Neural cell (in vitro differentiated cells): ENCODE measurements around the gene MLLT10. TPM values are rescaled to one million over a fixed set of nuclear protein-coding genes. Genes with fewer than 3 reads are reported as not detected.

Experiments used
- H2AFZ ChIP-seq: fragments of 200-600, 300-800 bp; sonication (generic), shearing (Covaris generic); 2 replicates; pipeline ENCODE4 v1.6.0; 2014; ENCODE audit warnings: low read depth, mild to moderate bottlenecking, antibody characterized with exemption, low read length, moderate library complexity
- H3F3A ChIP-seq: fragments of 200-600 bp; shearing (Covaris generic); 2 replicates; pipeline ENCODE4 v1.6.1; 2016; ENCODE audit warnings: mild to moderate bottlenecking, moderate library complexity, mixed read lengths, antibody characterized with exemption, low read length; ENCODE audit not compliant: insufficient read depth, poor library complexity, severe bottlenecking
- H3K27ac ChIP-seq: fragments of 200-600, 300-800 bp; sonication (generic), shearing (Covaris generic); 2 replicates; pipeline ENCODE4 v1.5.1; 2014; ENCODE audit warnings: mild to moderate bottlenecking, low read length, moderate library complexity
- H3K27me3 ChIP-seq: fragments of 300-800, 200-600 bp; sonication (generic), shearing (Covaris generic); 2 replicates; pipeline ENCODE4 v1.6.0; 2014; ENCODE audit warnings: mild to moderate bottlenecking, low read depth, low read length, moderate library complexity; ENCODE audit not compliant: insufficient read depth
- H3K36me3 ChIP-seq: fragments of 300-800, 200-600 bp; sonication (generic), shearing (Covaris generic); 2 replicates; pipeline ENCODE4 v1.5.1; 2014; ENCODE audit warnings: mild to moderate bottlenecking, antibody characterized with exemption, low read length, moderate library complexity; ENCODE audit not compliant: insufficient read depth
- H3K4me2 ChIP-seq: fragments of 300-800, 200-600 bp; sonication (generic), shearing (Covaris generic); 2 replicates; pipeline ENCODE4 v1.6.0; 2014; ENCODE audit warnings: mild to moderate bottlenecking, low read length
- H3K4me3 ChIP-seq: fragments of 300-800, 200-600 bp; sonication (generic), shearing (Covaris generic); 2 replicates; pipeline ENCODE4 v1.5.1; 2014; ENCODE audit warnings: mild to moderate bottlenecking, low read length, moderate library complexity
- H3K79me2 ChIP-seq: fragments of 200-600 bp; shearing (Covaris generic); replicated peaks from 2 replicates; pipeline ENCODE4 v1.6.0; 2014; ENCODE audit warnings: mild to moderate bottlenecking, low read length, moderate library complexity; ENCODE audit not compliant: insufficient read depth
- H3K9ac ChIP-seq: fragments of 300-800, 200-600 bp; sonication (generic), shearing (Covaris generic); 2 replicates; pipeline ENCODE4 v1.6.1; 2016; ENCODE audit warnings: mild to moderate bottlenecking, low read length, mixed read lengths
- H3K9me2 ChIP-seq: fragments of 200-600 bp; shearing (Covaris generic); 2 replicates; pipeline ENCODE4 v1.6.1; 2016; ENCODE audit warnings: mild to moderate bottlenecking, low read length, mixed read lengths; ENCODE audit not compliant: insufficient read depth
- H3K9me3 ChIP-seq: fragments of 200-600, 300-800 bp; sonication (generic), shearing (Covaris generic); 2 replicates; pipeline ENCODE4 v1.6.1; 2016; ENCODE audit warnings: mild to moderate bottlenecking, mixed run types, low read length, moderate library complexity, mixed read lengths
- H4K20me1 ChIP-seq: fragments of 200-600 bp; shearing (Covaris generic); 2 replicates; pipeline ENCODE4 v1.6.1; 2016; ENCODE audit warnings: mild to moderate bottlenecking, mixed run types; ENCODE audit not compliant: insufficient read depth
- CTCF ChIP-seq: fragments of 450-650 bp; IDR thresholded peaks from 2 replicates; pipeline ENCODE4 v1.5.1; 2014; ENCODE audit warnings: antibody characterized with exemption, mild to moderate bottlenecking, moderate library complexity; ENCODE audit not compliant: poor library complexity, severe bottlenecking
- EP300 ChIP-seq: fragments of 450-650 bp; conservative IDR thresholded peaks from 2 replicates; pipeline ENCODE4 v1.6.1; 2014; ENCODE audit warnings: antibody characterized with exemption, mild to moderate bottlenecking, moderate library complexity; ENCODE audit not compliant: poor library complexity, severe bottlenecking
- EZH2 ChIP-seq: fragments of 200-600, 300-800 bp; shearing (Covaris generic), sonication (generic); IDR thresholded peaks from 2 replicates; pipeline ENCODE4 v1.6.1; 2014; ENCODE audit warnings: antibody characterized with exemption, low read length, borderline replicate concordance, mild to moderate bottlenecking; ENCODE audit not compliant: insufficient read depth, poor library complexity, severe bottlenecking
- MXI1 ChIP-seq: fragments of 450-650 bp; conservative IDR thresholded peaks from 2 replicates; pipeline ENCODE4 v1.6.1; 2014; ENCODE audit warnings: antibody characterized with exemption, mild to moderate bottlenecking; ENCODE audit not compliant: poor library complexity, severe bottlenecking
- POLR2AphosphoS5 ChIP-seq: IDR thresholded peaks from 2 replicates; pipeline ENCODE4 v1.6.1; 2012
- RAD21 ChIP-seq: fragments of 450-650 bp; conservative IDR thresholded peaks from 2 replicates; pipeline ENCODE4 v1.6.1; 2014; ENCODE audit warnings: antibody characterized with exemption, mild to moderate bottlenecking, moderate library complexity
- REST ChIP-seq: IDR thresholded peaks from 2 replicates; pipeline ENCODE4 v1.6.1; 2012; ENCODE audit warnings: borderline replicate concordance
- SMC3 ChIP-seq: fragments of 450-650 bp; conservative IDR thresholded peaks from 2 replicates; pipeline ENCODE4 v1.6.1; 2014; ENCODE audit warnings: antibody characterized with exemption, mild to moderate bottlenecking, moderate library complexity; ENCODE audit not compliant: poor library complexity
- TAF1 ChIP-seq: IDR thresholded peaks from 2 replicates; pipeline ENCODE4 v1.6.1; 2012; ENCODE audit warnings: low read depth
- polyA plus RNA-seq: library from polyadenylated mRNA; depleted of rRNA; stranded (reverse); fragments of >200 nt; gene quantifications from 2 replicates; pipeline ENCODE4 v1.2.3, GENCODE V29; 2014

The MLLT10 gene
- polyA plus RNA-seq, 1 donor from 2014 or later, result 31.0 TPM

- TF ChIP-seq POLR2AphosphoS5 (peak; percentile 29), EZH2 (no peak)
- Histone ChIP-seq H4K20me1 (no peaks in the 10 kb centered on the region), H3K79me2 (peaks cover 78% of the 10 kb centered on the region)
These were observed 7.7 kb upstream of the MLLT10 start for GRCh38 chr10:21526188-21526859.

GRCh38 chr10:21526860-21527597 lies 7.0 kb upstream of the MLLT10 start:
- H3K27me3 ChIP-seq, result peaks cover 21% of the 10 kb centered on the region
- no peaks in the 10 kb centered on the region for H4K20me1 ChIP-seq
- H3F3A ChIP-seq, result peaks cover 3% of the 10 kb centered on the region
- no peak overlapping the region for H2AFZ ChIP-seq
- H3K36me3 ChIP-seq, result no peaks in the 10 kb centered on the region
- H3K27ac ChIP-seq, result peak overlapping the region; percentile 67
- H3K4me3 ChIP-seq, result peak overlapping the region; percentile 65
- no peaks in the 10 kb centered on the region for H3K9me2 ChIP-seq
- H3K79me2 ChIP-seq, result peaks cover 78% of the 10 kb centered on the region
- peak overlapping the region; percentile 71 for H3K9ac ChIP-seq
- peak overlapping the region; percentile 96 for H3K4me2 ChIP-seq
- TF ChIP-seq EP300 (no peak), REST (no peak), RAD21 (no peak), EZH2 (no peak), POLR2AphosphoS5 (peak; percentile 9)
- H3K9me3 ChIP-seq, result no peaks in the 10 kb centered on the region

More at GRCh38 chr10:21526188-21526859, 7.7 kb upstream of the MLLT10 start:
- Histone ChIP-seq H2AFZ (no peak overlapping the region), H3K27ac (peak overlapping the region; percentile 67), H3K4me2 (peak overlapping the region; percentile 96), H3K4me3 (peak overlapping the region; percentile 65), H3F3A (peaks cover 3% of the 10 kb centered on the region), H3K9ac (peak overlapping the region; percentile 71), H3K36me3 (no peaks in the 10 kb centered on the region), H3K27me3 (peaks cover 25% of the 10 kb centered on the region), H3K9me2 (no peaks in the 10 kb centered on the region), H3K9me3 (no peaks in the 10 kb centered on the region)

- H3K79me2 ChIP-seq, result peaks cover 79% of the 10 kb centered on the region
- peak overlapping the region; percentile 65 for H3K4me3 ChIP-seq
- no peaks in the 10 kb centered on the region for H4K20me1 ChIP-seq
- no peaks in the 10 kb centered on the region for H3K36me3 ChIP-seq
- H2AFZ ChIP-seq, result no peak overlapping the region
- no peaks in the 10 kb centered on the region for H3K9me2 ChIP-seq
- H3K27me3 ChIP-seq, result peaks cover 21% of the 10 kb centered on the region
- H3K27ac ChIP-seq, result peak overlapping the region; percentile 33
- no peaks in the 10 kb centered on the region for H3K9me3 ChIP-seq
- H3K4me2 ChIP-seq, result peak overlapping the region; percentile 56
- peaks cover 3% of the 10 kb centered on the region for H3F3A ChIP-seq
- no peak for TF ChIP-seq POLR2AphosphoS5
- TF ChIP-seq EP300, result no peak
- no peak for TF ChIP-seq RAD21
- no peak for TF ChIP-seq TAF1
- no peak for TF ChIP-seq CTCF
- TF ChIP-seq EZH2, result no peak
- no peak for TF ChIP-seq REST
- no peak for TF ChIP-seq MXI1
- TF ChIP-seq SMC3, result no peak
- peak overlapping the region; percentile 71 for H3K9ac ChIP-seq
These were observed 6.3 kb upstream of the MLLT10 start for GRCh38 chr10:21527598-21528235.
